GM18517 (cell line): Measurements from ENCODE around the gene PLEKHB1.

Source experiments
- ATAC-seq: cut with Tn5 transposase; IDR thresholded peaks from one replicate; pipeline ENCODE4 v1.9.1; 2021; ENCODE audit warnings: mild to moderate bottlenecking, moderate library complexity; ENCODE audit not compliant: unreplicated experiment

Gene PLEKHB1, protein sequence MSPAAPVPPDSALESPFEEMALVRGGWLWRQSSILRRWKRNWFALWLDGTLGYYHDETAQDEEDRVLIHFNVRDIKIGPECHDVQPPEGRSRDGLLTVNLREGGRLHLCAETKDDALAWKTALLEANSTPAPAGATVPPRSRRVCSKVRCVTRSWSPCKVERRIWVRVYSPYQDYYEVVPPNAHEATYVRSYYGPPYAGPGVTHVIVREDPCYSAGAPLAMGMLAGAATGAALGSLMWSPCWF

DNA sequence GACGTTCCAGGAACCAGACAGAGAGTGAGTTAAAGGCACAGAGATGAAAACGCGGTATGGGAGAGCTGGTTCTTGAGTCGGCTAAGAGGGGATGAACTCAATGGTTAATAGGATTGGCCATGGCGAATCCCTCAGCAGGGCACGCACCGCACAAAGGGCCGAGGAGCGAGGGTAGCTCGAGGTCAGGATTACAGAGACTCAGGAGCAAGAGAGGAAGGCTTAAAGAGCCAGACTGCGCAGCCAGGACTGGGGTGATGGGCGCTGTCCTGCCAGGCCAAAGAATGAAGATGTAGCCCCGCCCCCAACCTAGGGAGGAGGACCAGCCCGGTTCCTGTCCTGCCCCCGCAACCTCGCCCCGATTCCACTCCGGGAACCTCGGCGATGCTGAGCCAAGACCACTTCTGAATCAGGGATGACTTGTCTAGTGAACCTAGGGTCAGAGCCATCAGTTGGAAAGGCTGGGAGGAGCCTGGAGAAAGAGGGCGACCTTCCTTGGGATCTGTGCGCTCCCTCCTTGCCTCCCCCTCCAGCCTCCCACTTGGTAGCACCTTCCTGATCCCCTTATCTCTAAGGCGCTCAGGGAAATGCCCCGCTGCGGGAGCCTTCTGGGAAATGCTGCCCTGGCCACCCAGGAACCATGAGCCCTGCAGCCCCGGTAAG lies at the start of gene PLEKHB1:
PLEKHB1 (plus strand) TSS at position 610 of the 660 bp plus-strand sequence; CDS start at position 638, 28 bp downstream.
- ATAC-seq, result no peak

DNA sequence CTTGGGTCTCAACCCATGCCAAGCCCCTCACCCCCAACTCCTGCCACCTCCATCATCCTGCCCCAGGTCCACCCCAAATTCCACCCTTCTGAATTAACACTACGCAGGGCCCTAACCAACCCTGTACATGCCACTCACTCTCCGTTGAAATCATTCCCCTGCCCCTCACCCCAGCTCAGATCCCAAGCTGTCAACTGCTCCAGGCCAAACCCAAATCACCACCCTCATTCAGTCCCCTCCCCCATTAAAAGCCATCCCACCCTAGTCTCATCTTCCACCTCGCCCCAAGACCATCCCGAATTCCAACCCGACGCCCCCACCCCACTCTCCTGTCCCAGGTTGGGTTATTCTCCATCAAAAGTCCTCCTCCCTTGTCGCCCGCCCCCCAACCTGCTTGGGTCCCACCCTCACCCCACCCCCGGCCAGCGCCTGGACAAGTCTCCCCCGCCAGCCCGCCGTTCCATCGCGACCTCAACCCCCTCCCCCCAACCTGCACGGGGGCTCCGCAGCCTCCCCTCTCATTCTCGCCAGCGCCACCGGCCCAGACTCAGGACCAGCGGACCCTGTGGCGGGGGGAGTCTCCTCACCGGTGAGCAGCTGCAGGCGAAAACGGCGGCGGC lies 48.9 kb upstream of the PLEKHB1 start:
- peak; percentile 8 for ATAC-seq

DNA sequence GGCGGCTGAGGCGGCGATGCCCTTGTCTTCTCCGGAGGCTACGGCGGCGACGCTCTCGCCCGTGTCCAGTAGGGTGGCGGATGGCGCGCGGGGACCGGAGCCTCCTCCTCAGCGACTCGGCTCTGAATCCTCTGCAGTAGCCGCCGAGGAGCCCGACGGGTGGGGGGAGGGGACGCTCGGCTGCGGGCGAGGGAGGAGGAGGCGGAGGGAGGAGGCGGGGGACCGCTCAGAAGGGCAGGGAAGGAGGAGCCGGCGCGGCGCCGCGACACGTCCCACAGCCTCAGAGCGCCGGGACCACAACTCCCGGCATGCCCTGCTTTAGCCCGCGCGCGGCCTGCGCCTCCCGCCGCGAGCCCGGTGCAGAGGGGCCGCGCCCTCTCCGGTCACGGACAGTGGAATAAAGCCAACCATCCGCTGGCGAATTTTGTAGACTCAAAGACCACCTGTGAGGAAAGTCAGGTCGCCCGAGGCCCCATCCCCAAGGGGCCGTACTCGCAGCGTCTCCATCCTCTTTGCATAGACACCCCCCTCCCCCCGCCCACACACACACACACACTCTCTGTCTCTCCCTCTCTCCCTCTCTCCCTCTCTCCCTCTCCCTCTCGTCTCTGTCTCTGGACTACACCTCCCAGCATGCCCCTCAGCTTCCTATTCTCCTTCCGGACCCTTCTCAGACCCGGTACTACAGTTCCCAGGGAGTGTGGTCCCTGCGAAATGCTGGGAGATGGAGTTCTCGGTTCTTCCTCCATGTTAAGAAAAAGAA lies 48.2 kb upstream of the PLEKHB1 start, which contains the start of gene FAM168A:
FAM168A (minus strand) TSS at position 157 of the 763 bp plus-strand sequence. CDS start 129,638 bp downstream, outside the sequence.
- peak; percentile 78 for ATAC-seq

DNA sequence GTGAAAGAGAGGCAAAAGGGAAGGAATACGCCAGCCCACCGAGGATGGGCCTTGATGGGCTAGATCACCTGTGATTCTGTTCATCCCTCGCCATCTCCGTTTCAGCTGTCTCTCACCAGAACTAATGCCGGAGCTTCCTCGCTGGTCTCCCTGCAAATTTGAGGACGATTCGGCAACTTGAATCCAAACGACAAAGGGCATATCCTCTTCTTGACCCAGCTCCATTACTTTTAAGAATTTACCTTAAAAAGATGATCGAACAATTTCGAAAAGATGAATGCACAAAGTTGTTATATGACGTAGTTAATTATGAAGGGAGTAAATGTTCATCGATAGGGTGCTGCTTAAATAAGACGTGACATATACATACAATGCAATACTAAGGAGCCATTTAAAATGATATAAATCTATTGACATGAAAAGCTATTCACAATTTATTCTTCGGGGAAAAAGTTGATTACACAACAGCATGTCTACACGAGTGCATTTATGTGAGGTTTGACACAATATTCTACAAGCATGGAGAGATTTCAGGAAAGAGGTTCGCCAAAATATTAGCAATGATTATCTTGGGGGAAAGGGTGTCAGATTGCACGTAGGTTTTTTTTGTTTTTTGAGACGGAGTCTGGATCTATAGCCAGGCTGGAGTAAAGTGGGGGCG lies 47.5 kb upstream of the PLEKHB1 start:
- peak; percentile 25 for ATAC-seq

DNA sequence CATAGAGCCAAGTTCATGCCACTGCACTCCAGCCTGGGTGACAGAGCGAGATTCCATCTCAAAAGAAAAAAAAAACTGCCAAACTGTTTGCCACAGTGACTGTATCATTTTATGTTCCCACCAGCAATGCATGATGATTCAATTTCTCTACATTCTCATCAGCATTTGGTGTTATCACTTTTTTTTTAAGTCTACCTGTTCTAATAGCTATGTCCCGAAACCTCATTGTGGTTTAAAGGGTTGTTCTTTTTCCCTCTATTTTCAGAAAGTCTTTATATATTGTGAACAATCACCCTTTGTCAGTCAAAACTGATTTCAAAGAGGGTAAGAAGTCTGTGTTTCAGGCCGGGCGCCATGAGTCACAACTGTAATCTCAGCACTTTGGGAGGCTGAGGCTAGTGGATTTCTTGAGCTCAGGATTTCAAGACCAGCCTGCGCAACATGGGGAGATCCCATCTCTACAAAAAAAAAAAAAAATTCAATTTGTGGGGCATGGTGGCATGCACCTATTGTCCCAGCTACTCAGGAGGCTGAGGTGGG lies 33.7 kb upstream of the PLEKHB1 start:
- ATAC-seq, result no peak

DNA sequence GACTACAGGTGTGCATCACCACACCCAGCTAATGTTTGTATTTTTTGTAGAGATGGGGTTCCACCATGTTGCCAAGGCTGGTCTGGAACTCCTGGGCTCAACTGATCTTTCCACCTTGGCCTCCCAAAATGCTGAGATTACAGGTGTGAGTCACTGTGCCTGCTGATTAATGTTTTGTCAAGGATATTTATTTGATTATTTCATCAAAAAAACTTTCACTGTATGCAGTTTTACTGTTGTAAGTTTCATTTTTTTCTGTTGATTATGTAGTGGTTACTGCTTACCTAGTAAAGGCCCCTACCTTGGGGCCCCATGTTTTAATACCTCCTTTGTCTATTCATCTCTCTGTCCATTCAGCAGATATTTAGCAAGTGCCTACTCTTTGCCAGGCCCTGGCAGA lies 31.8 kb upstream of the PLEKHB1 start:
- ATAC-seq, result no peak

DNA sequence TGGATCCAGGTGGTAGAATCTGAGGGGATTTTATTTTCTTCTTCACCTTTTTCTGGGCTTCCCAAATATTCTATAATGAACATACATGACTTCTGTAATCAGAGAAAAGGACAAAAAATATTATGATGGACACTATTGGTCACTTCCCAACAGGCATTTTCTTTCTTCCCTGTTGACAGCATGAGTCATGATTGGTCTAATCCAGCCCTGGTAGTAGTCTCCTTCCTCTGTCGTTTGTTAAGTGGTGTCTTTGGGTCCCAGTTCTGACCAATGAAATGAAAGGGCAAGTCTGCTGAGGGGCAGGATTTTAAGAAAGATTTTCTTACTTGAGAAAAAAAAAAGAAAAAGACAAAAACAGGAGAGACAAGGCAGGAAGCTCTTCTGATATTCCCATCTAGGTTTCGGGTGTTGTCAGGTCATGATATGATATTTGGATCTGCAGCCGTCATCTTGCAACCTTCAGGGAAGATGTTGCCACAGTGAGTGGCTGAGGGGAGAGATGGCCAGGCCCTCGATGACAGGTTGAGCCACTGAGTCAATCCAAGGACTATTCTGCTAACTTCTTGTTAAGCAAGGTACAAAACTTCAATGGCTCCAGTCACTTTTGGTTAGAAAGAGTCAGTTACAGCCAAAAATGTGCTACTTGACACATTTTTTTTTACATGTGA lies 23.3 kb upstream of the PLEKHB1 start:
- ATAC-seq, result no peak

DNA sequence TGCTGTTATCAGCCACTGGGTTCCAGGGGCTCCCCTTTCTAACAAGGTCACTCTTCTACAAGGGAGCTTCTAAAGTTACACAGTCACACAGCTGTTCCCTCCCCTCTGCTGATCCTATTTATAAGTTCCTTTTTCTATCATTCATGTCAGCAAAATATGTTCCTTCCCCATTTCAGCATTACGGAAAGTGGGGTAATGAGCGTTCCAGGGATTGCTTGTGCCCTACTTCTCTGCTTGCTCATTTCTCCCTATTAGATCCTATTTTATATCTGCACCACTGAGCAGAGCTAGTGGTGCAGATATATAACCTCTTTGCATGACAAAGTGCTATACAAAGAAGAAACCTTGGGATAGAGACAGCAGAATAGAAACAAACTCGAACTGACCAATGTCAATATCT lies 22.7 kb upstream of the PLEKHB1 start:
- ATAC-seq, result no peak

DNA sequence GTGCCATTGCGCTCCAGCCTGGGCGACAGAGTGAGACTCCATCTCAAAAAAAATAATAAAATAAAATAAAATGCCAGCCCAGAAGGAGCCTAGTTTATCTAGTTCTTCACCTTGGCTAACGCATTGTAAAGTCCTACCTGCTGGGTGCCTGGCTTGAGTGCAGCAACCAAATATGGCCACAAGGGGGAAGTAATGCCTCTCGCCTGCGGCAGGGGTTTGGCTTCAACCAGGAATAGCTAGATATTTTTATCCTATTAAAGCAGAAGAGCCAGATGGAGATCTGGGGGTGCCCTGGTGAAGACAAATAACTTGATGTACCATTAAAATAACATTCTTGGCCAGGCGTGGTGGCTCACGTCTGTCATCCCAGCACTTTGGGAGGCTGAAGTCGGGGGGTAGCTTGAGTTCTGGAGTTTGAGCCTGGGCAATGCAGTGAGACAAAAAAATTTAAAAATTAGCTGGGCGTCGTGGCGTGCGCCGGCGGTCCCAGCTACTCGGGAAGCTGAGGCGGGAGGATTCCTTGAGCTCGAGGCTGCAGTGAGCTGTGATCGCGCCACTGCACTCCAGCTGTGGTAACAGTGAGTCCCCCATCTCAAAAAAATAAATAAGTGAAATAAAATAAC lies 20.6 kb upstream of the PLEKHB1 start:
- ATAC-seq, result no peak

DNA sequence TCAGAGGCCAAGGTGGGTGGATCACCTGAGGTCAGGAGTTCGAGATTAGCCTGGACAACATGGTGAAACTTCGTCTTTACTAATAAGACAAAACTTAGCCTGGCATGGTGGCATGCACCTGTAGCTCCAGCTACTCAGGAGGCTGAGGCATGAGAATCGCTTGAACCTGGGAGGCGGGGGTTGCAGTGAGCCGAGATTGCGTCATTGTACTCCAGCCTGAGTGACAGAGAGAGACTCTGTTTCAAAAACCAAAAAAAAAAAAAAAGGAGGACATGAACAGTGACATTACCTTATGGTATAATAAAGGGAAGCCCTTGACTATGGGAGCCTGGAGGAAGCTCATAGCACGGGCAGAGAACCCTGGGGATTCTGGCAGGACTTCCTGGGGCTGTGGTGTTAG lies 16.5 kb upstream of the PLEKHB1 start:
- ATAC-seq, result no peak

DNA sequence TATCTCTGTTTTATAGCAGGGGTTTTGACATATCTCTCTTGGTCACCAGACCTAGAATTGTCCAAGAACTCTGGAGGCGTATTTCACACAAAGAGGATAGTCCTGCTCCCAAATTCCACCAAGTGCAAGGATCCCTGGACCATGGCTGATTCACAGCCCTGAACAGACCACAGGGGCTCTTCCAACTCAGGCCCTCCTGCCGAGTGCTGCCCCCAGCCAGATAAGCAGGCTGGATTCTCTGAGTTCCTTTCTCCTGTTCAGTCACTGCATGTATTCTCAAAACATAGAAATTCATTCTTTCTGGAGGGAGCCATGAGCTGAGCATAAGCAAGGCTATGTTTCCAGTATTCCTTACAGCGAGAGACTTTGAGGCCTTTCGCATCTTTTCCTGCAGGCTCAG lies 13.4 kb upstream of the PLEKHB1 start:
- no peak for ATAC-seq

DNA sequence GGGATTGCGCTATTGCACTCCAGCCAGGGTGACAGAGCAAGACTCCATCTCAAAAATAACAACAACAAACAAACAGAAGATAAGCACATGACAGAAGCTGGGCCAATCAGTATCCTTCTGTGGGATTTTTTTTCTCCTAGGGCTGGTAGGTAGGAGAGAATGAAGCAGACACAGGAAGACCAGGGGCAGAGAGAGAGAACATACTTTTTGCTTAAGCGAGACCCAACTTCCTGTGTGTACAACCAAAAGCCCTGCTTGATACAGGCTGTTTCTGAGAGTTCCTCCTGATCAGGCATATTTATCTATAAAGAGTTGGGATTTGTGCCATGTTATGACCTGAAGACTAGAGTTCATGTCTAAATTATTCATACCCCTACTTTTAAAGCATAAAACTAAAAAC lies 12.4 kb upstream of the PLEKHB1 start:
- no peak for ATAC-seq

DNA sequence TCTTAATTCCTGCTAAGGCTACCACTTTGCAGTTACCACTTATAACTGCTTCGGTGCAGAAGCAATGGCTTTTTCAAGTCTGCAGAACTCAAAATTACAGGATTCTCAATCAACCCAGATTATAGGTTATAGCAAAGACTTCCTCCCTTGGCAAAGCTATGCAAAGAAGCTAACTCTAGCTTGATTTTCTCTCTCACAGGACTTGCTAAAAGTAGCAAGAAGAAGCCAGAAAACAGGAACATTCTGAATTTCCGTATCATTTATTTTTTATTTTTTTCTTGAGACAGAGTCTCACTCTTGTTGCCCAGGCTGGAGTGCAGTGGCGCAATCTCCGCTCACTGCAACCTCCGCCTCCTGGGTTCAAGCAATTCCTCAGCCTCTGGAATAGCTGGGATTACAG lies 10.7 kb upstream of the PLEKHB1 start:
- no peak for ATAC-seq

DNA sequence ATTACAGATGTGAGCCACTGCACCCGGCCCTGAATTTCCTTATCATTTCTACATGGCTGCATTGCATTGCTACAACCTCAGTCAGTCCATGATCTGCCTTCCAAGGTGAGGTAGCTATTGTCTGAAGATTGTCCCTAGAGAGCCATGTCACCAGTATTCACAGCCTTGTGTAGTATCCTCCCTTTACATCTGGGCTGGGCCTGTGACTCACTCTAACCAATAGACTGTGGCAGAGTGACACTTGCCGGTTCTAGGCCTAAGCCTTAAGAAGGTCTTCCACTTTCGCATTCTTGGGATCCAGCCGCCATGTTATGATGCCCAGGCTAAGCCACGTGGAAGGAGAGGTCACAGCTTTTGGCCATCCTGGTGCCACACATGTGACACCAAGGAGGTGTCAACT lies 10.1 kb upstream of the PLEKHB1 start:
- ATAC-seq, result no peak

DNA sequence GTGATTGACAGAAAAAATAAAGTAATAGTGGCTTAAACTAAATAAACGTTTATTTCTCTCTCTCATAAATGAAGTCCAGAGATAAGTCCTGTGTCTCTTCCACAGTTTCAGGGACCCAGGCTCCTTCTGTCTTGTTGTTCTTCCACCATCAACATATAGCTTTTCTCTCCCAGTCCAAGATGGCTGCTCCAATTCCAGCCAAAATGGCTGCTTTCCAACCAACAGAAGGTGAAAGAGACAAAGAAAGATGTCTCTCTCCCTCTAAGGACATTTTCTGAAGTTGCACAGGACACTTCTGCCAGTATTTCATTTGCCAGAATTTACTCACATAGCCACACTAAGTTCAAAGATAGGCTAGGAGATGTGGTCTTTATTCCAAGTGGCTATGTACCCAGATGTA lies 9.4 kb upstream of the PLEKHB1 start:
- no peak for ATAC-seq

DNA sequence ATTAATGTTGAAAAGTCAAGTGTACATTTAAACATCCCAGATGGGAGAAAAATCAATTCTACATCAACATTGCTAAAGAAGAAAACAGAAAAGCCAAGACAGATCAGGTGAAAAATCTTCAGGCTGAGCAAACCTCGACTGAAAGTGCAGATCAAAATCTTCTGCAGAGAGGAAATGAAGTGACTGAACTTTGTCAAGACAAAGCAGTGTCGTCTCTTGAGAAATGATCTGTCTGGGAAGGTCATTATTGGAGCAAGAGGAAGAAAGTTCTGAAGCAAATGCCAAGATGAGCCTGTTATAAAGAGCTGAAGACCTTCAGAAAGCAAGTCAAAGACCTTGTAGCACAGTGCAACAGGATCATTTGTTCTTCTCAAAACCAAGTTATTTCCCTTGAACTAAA lies 5.8 kb upstream of the PLEKHB1 start:
- ATAC-seq, result no peak

DNA sequence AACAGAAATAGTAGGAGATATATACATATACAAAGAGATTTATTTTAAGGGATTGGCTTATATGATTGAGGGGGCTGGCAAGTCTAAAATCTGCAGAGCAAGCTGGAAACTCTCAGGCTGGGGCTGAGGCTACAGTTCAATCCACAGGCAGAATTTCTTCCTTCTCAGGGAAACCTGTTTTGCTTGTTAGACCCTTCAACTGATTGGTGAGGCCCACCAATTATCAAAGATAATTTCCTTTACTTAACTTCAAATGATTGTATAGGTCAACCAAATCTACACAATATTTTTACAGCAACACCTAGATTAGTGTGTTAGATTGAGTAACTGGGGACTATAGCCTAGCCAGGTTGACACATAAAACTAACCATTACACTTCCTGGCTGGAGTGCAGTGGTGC lies 4.7 kb upstream of the PLEKHB1 start:
- no peak for ATAC-seq

DNA sequence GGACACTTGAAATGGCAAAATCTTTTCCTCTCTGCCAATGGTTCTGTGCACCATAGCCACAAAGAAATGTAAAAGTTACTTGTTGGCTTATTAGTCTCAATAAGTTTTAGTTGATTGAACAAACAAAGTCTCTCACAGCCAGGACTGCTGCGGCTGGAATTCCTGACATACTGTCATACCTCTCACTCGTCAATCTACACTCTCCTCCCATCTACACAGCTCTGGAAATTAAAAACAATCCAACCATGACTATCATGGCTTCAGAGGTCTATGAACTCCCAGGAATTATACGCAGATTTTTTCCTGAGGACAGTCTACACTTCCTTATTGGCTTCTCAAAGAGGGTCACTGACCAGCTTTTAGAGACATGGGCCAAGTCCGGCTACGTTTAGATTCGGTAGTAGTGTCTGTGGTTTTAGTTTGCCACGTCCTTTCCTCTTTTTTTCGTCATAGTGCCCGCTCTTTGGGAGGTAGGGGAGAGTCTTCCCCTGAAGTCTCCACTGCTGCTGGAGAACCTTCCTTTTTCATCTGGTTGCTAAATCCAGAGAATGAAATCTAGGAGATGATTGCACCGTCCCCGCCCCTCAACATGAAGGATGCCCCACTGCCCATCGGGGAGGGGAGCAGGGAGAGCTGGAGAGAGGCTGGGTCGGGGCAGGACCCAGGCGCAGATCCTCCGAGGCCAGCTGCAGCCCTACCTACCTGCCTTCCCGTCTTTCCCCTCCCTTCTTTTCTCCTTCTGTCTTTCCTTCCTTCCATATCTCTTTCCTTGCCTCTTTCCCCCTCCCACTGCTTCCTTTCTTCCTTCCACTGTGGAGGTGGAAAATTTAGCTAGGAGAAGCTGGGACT lies 1.0 kb upstream of the PLEKHB1 start:
- no peak for ATAC-seq
